Endodermal cell (in vitro differentiated cells): ENCODE data around the gene PPP2R5C. TPM values are rescaled to one million over a fixed set of nuclear protein-coding genes. Genes with fewer than 3 reads are reported as not detected.

Experiments used
- DNase-seq: peaks from one replicate; pipeline ENCODE4 v3.0.0-alpha.2; 2017
- H3K27ac ChIP-seq: 2 replicates; pipeline ENCODE4 v1.5.1; 2013; ENCODE audit warnings: mild to moderate bottlenecking, low read depth, low read length, moderate library complexity
- H3K27me3 ChIP-seq: 2 replicates; pipeline ENCODE4 v1.6.1; 2013; ENCODE audit warnings: mild to moderate bottlenecking, low read length, moderate library complexity; ENCODE audit not compliant: insufficient read depth, control insufficient read depth, poor library complexity, severe bottlenecking
- H3K36me3 ChIP-seq: 2 replicates; pipeline ENCODE4 v1.7.0; 2013; ENCODE audit warnings: mild to moderate bottlenecking, low read length, moderate library complexity; ENCODE audit not compliant: control insufficient read depth, insufficient read depth
- H3K4me1 ChIP-seq: one replicate; pipeline ENCODE4 v1.7.0; 2013; ENCODE audit warnings: low read length; ENCODE audit not compliant: control insufficient read depth, insufficient read depth
- H3K4me3 ChIP-seq: 2 replicates; pipeline ENCODE4 v1.5.1; 2013; ENCODE audit warnings: mild to moderate bottlenecking, low read length, moderate library complexity
- H3K9ac ChIP-seq: 2 replicates; pipeline ENCODE4 v1.6.1; 2013; ENCODE audit warnings: mild to moderate bottlenecking, low read length, moderate library complexity; ENCODE audit not compliant: poor library complexity, severe bottlenecking; ENCODE audit errors: extremely low read depth
- H3K9me3 ChIP-seq: 2 replicates; pipeline ENCODE4 v1.6.1; 2013; ENCODE audit warnings: mild to moderate bottlenecking, low read length, moderate library complexity; ENCODE audit not compliant: control insufficient read depth
- H3K27ac Mint-ChIP-seq: 2 replicates; pipeline ENCODE4 v1.8.0; 2020; ENCODE audit warnings: mixed read lengths
- H3K27me3 Mint-ChIP-seq: 2 replicates; pipeline ENCODE4 v1.8.0; 2021; ENCODE audit warnings: mild to moderate bottlenecking, mixed read lengths; ENCODE audit not compliant: insufficient read depth
- H3K36me3 Mint-ChIP-seq: 2 replicates; pipeline ENCODE4 v1.8.0; 2020; ENCODE audit warnings: low read depth, mixed read lengths
- H3K4me1 Mint-ChIP-seq: 2 replicates; pipeline ENCODE4 v1.8.0; 2020; ENCODE audit warnings: mixed read lengths
- H3K4me3 Mint-ChIP-seq: 2 replicates; pipeline ENCODE4 v1.8.0; 2020; ENCODE audit warnings: mild to moderate bottlenecking, moderate library complexity, mixed read lengths
- H3K9me3 Mint-ChIP-seq: 2 replicates; pipeline ENCODE4 v1.8.0; 2020; ENCODE audit warnings: mild to moderate bottlenecking, mixed read lengths
- CTCF ChIP-seq: fragments of 200-600 bp; sonication (generic); conservative IDR thresholded peaks from 2 replicates; pipeline ENCODE4 v1.5.0; 2021; ENCODE audit warnings: antibody characterized with exemption, mild to moderate bottlenecking
- WGBS, 2 experiments: methylation state at CpG; one replicate each; pipeline versions ENCODE4 v1.1.5 to v1.1.7; 2013; ENCODE audit warnings: missing lambda C conversion rate in 2 of 2, mixed read lengths in 1 of 2; ENCODE audit not compliant: insufficient coverage in 1 of 2, insufficient read length in 1 of 2; 5-methylcytosine and 5-hydroxymethylcytosine counted together
- total RNA-seq, 2 donors: library from RNA; stranded (reverse); fragmentation: NEBNext Ultra II Directional in 1 of 2; extraction: Animal tissue kit (Norgen Biotek cat#: 25700) in 1 of 2; gene quantifications; 2 replicates in 1 of 2; 3 replicates in 1 of 2; pipeline ENCODE4 v1.2.1, GENCODE V29; 2021

PPP2R5C gene
- total RNA-seq, 2 donors from 2014 or later = 116 to 117 TPM

- H3K36me3 Mint-ChIP-seq = peaks cover 71% of the 10 kb centered on the region
- peaks cover 87% of the 10 kb centered on the region for H3K36me3 ChIP-seq
Observed at GRCh38 chr14:101897326-101897725, 135.8 kb downstream of the PPP2R5C start.

DNA sequence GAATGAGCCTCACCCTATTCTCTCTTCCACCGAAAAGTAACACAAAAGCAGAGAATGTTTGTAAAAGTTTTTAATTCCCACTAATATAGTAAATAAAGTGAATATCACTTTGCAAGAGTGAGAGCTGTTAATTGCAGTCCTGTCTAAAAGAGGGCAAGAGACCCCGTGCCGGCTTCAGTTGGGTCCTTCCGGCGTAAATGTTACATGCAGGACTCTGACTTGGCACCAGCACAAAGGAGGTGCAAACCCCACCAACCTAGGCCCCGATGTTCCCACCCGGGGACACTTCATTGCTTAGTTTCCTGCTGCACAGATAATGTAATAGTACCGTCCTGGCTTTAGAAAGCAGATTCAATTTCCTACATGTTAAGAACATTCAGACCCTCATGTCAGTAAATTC is 136.9 kb downstream of the PPP2R5C start:
- Histone ChIP-seq H3K4me1 (no peaks in the 10 kb centered on the region), H3K36me3 (peaks cover 89% of the 10 kb centered on the region), H3K9me3 (no peaks in the 10 kb centered on the region), H3K9ac (no peak overlapping the region), H3K4me3 (no peak overlapping the region), H3K27me3 (no peaks in the 10 kb centered on the region), H3K27ac (no peak overlapping the region)
- H3K9me3 Mint-ChIP-seq = no peaks in the 10 kb centered on the region
- WGBS, 2 experiments = 97 to 100% methylated on average over 6 to 7 of the region's 8 CpGs
- no peaks in the 10 kb centered on the region for H3K4me1 Mint-ChIP-seq
- DNase-seq = no peak
- H3K36me3 Mint-ChIP-seq = peaks cover 77% of the 10 kb centered on the region
- H3K4me3 Mint-ChIP-seq = no peak overlapping the region
- no peak overlapping the region for H3K27ac Mint-ChIP-seq
- no peak for TF ChIP-seq CTCF
- H3K27me3 Mint-ChIP-seq = no peaks in the 10 kb centered on the region

More at GRCh38 chr14:101897326-101897725, 135.8 kb downstream of the PPP2R5C start:
- no peaks in the 10 kb centered on the region for H3K27me3 ChIP-seq
- Mint-ChIP-seq H3K4me1 (no peaks in the 10 kb centered on the region), H3K27ac (no peak overlapping the region), H3K27me3 (no peaks in the 10 kb centered on the region), H3K4me3 (no peak overlapping the region), H3K9me3 (no peaks in the 10 kb centered on the region)
- H3K9me3 ChIP-seq = no peaks in the 10 kb centered on the region
- no peak for TF ChIP-seq CTCF
- WGBS, 2 experiments = 87 to 89% methylated on average over 3 to 9 of the region's 9 CpGs
- no peak overlapping the region for H3K27ac ChIP-seq
- no peak for DNase-seq
- no peaks in the 10 kb centered on the region for H3K4me1 ChIP-seq
- H3K9ac ChIP-seq = no peak overlapping the region
- no peak overlapping the region for H3K4me3 ChIP-seq

DNA sequence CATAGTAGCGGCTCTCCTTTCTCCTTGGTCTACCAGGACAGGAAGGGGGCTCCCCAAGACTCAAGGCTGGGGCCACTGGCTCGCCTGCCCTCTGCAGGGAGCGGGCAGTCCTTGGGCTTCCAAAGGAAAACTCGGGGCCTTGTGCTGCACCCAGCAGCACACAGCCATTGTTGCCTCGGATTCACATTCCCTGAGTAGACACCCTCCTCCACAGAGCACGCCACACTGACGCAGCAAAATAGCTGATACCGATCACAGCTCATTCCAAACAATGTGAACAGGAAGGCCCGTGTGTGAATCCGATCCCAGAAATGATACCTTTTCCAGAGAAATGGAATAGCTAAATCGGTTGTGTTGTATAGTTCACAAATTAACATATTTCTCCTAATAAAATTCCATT is 137.8 kb downstream of the PPP2R5C start:
- Histone ChIP-seq H3K9ac (no peak overlapping the region), H3K36me3 (peaks cover 88% of the 10 kb centered on the region), H3K27me3 (no peaks in the 10 kb centered on the region), H3K27ac (no peak overlapping the region), H3K9me3 (no peaks in the 10 kb centered on the region), H3K4me1 (no peaks in the 10 kb centered on the region), H3K4me3 (no peak overlapping the region)
- Mint-ChIP-seq H3K27ac (no peak overlapping the region), H3K9me3 (no peaks in the 10 kb centered on the region), H3K36me3 (peaks cover 77% of the 10 kb centered on the region), H3K27me3 (no peaks in the 10 kb centered on the region), H3K4me3 (no peak overlapping the region), H3K4me1 (no peaks in the 10 kb centered on the region)
- no peak for TF ChIP-seq CTCF
- no peak for DNase-seq
- WGBS, 2 experiments = 95 to 98% methylated on average over 6 to 11 of the region's 11 CpGs
